Hippocampal formation (tissue), 2 donors: ENCODE measurements around the gene NEU1.
"Not testable (repeated sequence)": the region's sequence is repeated elsewhere in the genome, so short reads cannot be mapped to it uniquely, and the experiment has no call there.

ENCODE experiments used
- DNase-seq, 2 donors: peaks; one replicate each; lab custom pipeline; 2025; lab: John Stamatoyannopoulos, UW

The NEU1 gene

GRCh38 chr6:31838968-31839367 is 23.7 kb downstream of the NEU1 start:
- no peak for DNase-seq

DNA sequence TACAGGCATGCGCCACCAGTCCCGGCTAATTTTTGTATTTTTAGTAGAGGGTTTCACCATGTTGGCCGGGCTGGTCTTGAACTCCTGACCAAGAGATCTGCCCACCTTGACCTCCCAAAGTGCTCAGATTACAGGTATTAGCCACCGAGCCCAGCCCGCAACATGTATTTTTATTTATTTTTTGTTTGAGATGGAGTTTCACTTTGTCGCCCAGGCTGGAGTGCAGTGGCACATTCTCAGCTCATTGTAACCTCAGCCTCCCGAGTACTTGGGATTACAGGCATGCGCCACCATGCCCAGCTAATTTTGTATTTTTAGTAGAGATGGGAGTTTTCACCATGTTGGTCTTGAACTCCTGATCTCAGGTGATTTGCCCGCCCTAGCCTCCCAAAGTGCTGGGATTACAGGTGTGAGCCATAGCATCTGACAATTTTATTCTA is 24.5 kb downstream of the NEU1 start:
- not testable (repeated sequence) for DNase-seq

DNA sequence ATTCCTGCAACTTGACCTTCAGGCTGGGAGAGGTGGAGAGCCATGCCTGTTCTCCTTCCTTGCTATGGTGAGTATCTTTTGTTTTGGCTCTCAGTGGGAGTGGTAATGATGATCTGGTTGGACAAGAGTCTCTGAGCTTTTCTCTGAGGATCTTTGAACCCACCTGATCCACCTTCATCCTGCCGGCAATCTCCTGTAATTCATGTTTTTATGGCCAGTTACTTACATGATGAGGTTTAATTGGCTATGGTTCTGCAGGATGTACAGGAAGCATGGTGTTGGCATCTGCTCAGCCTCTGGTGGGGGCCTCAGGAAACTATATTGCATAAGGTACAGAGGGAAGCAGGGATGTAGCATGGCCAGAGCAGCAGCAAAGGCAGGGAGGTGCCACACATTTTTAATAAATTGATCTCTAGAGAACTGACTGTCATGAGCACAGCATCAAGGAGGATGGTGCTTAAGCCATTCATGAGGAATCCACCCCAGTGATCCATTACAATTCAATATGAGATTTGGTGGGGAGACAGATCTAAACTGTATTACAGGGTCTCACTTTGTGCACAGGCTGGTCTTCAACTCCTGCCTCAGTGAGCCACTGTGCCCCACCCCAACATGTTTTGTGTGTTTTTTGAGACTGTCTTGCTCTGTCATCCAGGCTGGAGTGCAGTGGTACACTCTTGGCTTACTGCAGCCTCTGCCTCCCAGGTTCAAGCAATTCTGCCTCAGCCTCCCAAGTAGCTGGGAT is 25.1 kb downstream of the NEU1 start:
- DNase-seq: no peak

DNA sequence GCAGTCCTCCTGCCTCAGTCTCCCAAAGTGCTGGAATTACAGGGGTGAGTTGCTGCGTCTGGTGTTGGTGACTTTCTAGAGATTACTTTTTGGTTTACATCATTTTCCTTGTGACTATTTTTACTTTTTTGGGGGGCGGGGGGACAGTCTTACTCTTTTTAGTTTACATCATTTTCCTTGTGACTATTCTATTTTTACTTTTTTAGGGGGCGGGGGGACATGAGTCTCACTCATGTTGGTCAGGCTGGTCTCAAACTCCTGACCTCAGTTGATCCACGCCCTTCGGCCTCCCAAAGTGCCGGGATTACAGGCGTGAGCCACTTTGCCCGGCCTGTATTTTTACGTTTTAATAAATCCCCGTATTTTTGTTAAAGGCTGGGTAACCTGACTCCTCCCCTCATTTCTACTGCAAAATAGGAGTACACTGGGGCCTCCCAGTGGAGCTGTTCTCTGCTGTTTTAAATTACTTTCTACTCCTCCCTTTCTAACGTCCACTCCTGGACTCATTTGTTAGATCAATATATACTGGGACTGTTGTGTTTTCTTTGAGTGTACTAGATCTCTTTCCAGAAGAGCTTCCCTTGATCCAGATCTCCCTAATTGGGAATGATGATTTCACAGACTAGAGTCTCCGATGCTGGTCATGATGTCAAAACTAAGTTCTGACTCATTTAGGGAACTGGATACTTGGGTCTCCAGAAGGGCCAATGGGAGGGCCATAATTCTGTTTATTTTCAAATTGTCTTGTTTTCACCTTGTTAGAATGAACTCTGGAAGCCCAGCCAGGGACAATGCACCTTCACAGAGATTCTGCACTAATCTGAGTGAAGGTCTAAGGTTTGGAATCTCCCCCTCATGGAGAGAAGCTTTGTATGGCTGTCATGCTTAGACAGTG is 25.9 kb downstream of the NEU1 start:
- DNase-seq: no peak

- no peak for DNase-seq
These were observed 26.6 kb downstream of the NEU1 start for GRCh38 chr6:31836047-31836473.

DNA sequence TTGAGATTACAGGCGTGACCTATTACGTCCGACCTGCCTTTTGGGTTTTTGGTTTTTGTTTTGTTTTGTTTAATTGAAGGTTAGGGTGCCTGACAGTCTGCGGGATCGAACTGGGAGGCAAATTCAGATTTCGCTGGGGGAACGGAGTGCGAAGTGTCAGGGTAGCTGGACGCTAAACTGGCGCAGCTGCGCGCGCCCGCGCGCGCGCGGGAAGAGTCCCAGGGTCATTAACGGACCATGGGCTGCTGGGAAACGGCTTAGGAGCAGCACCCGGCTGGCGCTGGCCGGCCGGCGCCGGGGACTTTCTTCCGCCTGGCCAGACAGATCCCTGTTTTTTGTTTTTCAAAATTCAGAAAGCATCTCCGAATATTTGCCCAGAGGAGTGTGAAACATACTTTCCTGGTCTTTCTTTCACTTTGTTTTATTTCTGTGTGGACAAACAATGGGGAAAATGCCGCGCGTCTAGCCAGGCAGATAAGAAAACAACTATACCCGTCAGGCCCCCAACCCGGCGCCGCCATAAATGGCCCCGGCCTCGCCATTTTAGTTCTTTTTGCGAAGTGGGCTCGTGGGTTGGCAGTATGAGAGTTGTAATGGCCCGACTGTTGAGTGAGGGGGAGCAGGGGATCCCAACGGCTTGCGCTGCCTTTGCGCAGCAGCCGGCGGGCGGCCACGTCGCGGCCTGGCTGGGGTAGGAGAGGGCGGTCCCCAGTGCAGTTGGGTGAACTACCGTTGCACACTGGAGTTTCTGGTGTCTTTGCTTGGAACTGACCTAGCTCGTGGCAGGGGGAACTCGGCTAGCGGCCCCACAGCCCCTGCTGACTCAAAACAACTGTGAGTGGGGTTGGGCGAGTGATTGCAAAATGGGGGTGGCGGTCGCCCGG is 28.0 kb downstream of the NEU1 start:
- peak; percentile 83 to 87 for DNase-seq

DNA sequence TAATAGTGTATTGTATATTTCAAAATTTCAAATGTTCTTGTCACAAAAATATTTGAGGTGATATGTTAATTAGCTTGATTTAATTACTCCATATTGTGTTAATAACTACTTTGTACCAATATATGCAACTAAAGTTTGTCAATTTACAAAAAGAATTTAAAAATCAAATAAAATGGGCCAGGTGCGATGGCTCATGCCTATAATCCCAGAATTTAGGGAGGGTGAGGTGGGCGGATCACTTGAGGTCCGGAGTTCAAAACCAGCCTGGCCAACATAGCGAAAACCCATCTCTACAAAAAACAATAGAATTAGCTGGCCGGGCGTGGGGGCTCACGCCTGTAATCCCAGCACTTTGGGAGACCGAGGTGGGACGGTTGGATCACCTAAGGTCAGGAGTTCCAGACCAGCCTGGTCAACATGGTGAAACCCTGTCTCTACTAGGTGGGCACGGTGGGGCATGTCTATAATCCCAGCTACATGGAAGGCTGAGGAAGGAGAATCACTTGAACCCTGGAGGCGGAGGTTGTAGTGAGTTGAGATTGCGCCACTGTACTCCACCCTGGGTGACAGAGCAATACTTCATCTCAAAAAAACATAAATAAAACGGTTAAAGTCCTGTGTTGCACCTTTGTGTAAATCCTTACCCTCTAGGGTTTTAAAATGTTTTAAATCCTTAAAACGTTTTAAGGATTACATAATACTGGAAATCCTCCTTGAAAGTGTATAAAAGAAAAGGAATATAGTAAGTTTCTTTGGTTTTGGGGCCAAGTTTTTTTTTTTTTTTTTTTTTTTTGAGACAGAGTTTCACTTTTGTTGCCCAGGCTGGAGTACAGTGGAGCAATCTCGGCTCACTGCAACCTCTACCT is 31.0 kb downstream of the NEU1 start:
- DNase-seq: no peak

DNA sequence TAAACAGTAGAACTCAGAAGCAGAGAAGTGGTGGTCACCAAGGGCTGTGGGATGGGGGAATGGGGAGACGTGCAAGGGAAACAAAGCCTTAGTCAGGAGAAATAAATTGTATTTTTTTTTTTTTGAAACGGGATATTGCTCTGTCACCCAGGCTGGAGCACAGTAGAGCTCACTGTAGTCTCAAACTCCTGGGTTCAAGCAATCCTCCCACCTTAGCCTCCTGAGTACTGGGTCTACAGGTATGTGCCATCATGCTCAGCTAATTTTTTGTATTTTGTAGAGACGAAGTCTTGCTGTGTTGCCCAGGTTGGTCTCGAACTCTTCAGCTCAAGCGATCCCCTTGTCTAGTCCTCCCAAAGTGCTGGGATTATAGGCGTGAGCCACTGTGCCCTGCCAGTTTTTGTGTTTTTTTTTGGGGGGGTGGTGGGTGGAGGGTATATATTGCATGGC is 31.7 kb downstream of the NEU1 start:
- DNase-seq: no peak

GRCh38 chr6:31829633-31830283 is 32.9 kb downstream of the NEU1 start:
- peak in 1 of 2 donors; percentile 82 for DNase-seq

DNA sequence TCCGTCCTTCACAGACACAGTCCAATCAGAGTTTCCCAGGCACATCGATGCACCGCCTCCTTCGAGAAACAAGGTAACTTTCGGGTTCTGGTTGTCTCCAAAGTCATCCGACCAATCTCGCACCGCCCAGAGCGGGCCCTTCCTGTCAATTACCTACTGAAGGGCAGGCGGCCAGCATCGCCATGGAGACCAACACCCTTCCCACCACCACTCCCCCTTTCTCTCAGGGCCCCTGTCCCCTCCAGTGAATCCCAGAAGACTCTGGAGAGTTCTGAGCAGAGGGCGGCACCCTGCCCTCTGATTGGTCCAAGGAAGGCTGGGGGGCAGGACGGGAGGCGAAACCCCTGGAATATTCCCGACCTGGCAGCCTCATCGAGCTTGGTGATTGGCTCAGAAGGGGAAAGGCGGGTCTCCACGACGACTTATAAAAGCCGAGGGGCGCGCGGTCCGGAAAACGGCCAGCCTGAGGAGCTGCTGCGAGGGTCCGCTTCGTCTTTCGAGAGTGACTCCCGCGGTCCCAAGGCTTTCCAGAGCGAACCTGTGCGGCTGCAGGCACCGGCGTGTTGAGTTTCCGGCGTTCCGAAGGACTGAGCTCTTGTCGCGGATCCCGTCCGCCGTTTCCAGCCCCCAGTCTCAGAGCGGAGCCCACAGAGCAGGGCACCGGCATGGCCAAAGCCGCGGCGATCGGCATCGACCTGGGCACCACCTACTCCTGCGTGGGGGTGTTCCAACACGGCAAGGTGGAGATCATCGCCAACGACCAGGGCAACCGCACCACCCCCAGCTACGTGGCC is 35.1 kb downstream of the NEU1 start, which contains the start of gene HSPA1B:
HSPA1B (plus strand) TSS at position 453 of the 794 bp plus-strand sequence; CDS start at position 666, 213 bp downstream.
- peak; percentile 99 to 100 for DNase-seq

- DNase-seq: peak; percentile 79 to 92
These were observed 35.8 kb downstream of the NEU1 start for GRCh38 chr6:31826793-31827285.

DNA sequence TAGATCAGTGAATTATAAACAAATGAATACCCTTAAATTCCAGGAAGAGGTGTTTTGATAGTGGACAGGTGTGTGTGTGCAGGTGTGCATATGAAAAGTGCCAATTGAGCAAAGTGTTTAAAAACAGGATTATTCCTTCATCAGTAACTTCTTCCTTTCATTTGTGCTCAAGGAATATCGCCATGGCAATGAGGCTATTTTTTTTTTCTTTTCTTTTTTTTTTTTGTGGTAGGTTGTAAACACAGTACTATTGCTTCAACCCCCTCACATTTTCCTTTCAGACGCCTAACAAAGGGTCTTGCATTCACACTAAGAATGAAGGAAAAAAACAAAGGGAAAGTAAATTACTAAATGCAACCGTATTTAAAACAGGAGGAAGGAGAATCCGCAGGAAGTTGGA is 37.1 kb downstream of the NEU1 start:
- DNase-seq: no peak

GRCh38 chr6:31823592-31824196 is 38.9 kb downstream of the NEU1 start:
- not testable (repeated sequence) for DNase-seq

DNA sequence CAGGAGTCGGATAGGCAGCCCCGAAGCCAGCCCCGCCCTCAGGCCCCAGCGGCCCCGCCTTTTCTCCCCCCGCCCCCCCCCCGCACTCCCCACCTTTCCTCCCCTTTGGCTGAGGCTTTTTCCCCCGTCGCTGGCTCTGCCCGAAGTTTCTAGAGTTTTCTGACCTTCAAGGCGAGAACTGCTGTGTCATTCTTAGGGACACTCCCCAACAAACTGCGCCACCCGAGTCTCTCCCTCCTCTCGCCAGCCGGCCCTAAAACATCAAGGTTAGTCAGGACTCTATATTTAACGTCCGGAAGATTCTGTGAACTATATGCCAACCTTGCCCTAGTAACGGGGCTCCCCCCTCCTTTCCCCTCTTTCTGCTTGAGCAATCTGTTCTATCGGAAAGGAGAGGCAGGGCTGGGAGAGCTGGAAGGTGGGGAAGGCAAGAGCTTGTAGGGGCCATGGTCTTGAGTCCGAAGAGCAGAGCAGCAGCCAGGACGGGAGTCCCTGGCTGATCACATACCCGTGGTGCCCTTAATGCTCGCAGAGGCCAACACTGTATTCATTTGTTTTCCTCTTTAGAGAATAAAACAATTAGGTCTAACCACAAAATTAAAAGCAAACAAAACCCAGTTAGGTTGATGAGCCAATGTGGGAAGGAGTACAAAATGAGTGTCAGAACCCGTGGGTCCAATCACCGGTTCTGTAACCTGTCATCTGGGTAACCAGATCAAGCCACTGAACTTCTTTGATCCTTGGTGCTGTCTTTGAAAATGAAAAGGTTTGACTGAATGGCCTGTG is 40.4 kb downstream of the NEU1 start:
- DNase-seq: peak; percentile 84 to 89

- DNase-seq: peak; percentile 74 to 89
These were observed 41.2 kb downstream of the NEU1 start for GRCh38 chr6:31821301-31822035.

DNA sequence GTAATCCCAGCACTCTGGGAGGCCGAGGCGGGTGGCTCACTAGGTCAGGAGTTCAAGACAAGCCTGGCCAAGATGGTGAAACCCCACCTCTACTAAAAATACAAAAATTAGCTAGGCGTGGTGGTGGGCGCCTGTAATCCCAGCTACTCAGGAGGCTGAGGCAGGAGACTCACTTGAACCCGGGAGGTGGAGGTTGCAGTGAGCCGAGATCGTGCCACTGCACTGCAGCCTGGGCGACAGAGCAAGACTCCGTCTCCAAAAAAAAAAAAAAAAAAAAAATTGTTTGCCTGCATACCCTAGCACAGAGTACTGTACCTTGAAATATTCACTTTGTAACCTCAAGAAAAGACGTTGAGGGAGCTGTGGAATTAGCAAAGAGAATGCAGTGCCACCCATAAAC is 42.2 kb downstream of the NEU1 start:
- DNase-seq: not testable (repeated sequence)

- no peak for DNase-seq
These were observed 42.7 kb downstream of the NEU1 start for GRCh38 chr6:31819871-31820299.
